Mucosa of rectum (tissue), 2 donors: ENCODE results near the gene LOXL3.
A peak's percentile ranks its signal among the peaks of the same experiment; 100 is the strongest.
"Not testable (repeated sequence)": the region's sequence is repeated elsewhere in the genome, so short reads cannot be mapped to it uniquely, and the experiment has no call there.

Experiments
- H3K27ac ChIP-seq, 2 donors: one replicate each; pipeline ENCODE4 v1.7.0; 2013; ENCODE audit warnings: inconsistent platforms in 2 of 2, low read depth in 2 of 2, low read length in 2 of 2
- H3K27me3 ChIP-seq, 2 donors: one replicate each; pipeline ENCODE4 v1.7.0; 2013; ENCODE audit warnings: low read length in 2 of 2; ENCODE audit not compliant: control insufficient read depth in 2 of 2, insufficient read depth in 2 of 2
- H3K36me3 ChIP-seq, 2 donors: one replicate each; pipeline ENCODE4 v1.7.0; 2013; ENCODE audit warnings: low read length in 2 of 2; ENCODE audit not compliant: control insufficient read depth in 2 of 2, insufficient read depth in 2 of 2
- H3K4me1 ChIP-seq, 2 donors: one replicate each; pipeline ENCODE4 v1.7.0; 2013; ENCODE audit warnings: low read length in 2 of 2, mild to moderate bottlenecking in 1 of 2; ENCODE audit not compliant: control insufficient read depth in 2 of 2, insufficient read depth in 2 of 2
- H3K4me3 ChIP-seq, 2 donors: one replicate each; pipeline ENCODE4 v1.7.0; 2013; ENCODE audit warnings: low read length in 2 of 2
- H3K9ac ChIP-seq, 2 donors: one replicate each; pipeline ENCODE4 v1.7.0; 2013; ENCODE audit warnings: low read length in 2 of 2, low read depth in 1 of 2, mild to moderate bottlenecking in 1 of 2
- H3K9me3 ChIP-seq, 2 donors: one replicate each; pipeline ENCODE4 v1.7.0; 2013; ENCODE audit warnings: low read length in 2 of 2; ENCODE audit not compliant: control insufficient read depth in 2 of 2
- donor health status: healthy.
- donor health status: Normal muscosa, but diverticular disease.

Gene LOXL3

DNA sequence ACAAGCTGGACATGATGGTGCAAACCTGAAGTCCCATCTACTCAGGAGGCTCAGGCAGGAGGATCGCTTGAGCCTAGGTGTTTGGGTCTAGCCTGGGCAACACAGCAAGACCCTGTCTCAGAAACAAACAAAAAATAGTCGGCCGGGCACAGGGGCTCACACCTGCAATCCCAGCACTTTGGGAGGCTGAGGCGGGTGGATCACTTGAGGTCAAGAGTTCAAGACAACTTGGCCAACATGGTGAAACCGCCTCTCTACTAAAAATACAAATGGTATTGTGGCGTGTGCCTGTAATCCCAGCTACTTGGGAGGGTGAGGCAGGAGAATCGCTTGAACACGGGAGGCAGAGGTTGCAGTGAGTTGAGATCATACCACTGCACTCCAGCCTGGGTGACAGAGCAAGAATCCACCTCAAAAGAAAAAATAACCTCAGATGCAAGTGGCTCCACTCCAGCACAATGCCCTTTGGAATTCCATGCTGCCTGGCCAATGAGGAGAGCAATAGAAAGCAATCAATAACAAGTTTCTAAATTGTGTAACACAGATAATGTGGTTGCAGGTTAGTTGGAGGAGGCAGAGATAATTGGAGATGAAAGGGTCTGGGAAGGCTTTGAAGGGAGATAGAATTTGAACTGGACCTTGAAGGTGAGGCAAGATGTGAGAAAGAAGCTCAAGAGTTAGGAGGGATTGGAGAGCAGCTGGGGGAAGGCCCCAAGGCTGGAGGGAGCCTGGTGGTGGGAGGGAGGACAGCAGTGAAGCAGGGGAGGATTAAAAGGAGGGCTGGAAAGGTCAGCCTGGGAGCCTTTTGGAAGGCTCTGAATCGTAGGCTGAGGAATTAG, 64.9 kb downstream of the LOXL3 start:
- Histone ChIP-seq H3K27ac (no peak overlapping the region), H3K36me3 (peaks cover 46 to 50% of the 10 kb centered on the region in 2 donors)

DNA sequence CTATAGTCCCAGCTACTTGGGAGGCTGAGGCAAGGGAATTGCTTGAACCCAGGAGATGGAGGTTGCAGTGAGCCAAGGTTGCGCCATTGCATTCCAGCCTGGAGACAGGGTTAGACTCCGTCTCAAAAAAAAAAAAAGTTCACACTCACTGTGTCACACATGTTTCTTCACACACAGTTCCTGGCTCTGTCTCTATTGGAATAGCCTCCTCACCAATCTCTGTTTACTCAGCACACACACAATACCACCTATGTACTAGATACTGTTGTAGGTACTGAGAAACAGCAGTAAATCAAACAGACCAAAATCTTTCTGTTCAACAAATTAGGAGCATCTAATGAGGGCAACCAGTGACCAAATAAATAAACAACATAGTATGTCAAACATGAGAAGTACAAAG, 67.6 kb downstream of the LOXL3 start:
- no peaks in the 10 kb centered on the region for H3K27me3 ChIP-seq
- peaks cover 20 to 24% of the 10 kb centered on the region in 2 donors for H3K36me3 ChIP-seq
- H3K4me1 ChIP-seq, result peaks cover 16% of the 10 kb centered on the region in 2 donors
- no peak overlapping the region for H3K9ac ChIP-seq
- H3K9me3 ChIP-seq, result no peaks in the 10 kb centered on the region
- no peak overlapping the region for H3K4me3 ChIP-seq
- H3K27ac ChIP-seq, result no peak overlapping the region

More for the DNA sequence above, 64.9 kb downstream of the LOXL3 start:
- Histone ChIP-seq H3K9me3 (no peaks in the 10 kb centered on the region), H3K4me1 (no peaks in the 10 kb centered on the region), H3K27me3 (no peaks in the 10 kb centered on the region), H3K9ac (no peak overlapping the region), H3K4me3 (no peak overlapping the region)

DNA sequence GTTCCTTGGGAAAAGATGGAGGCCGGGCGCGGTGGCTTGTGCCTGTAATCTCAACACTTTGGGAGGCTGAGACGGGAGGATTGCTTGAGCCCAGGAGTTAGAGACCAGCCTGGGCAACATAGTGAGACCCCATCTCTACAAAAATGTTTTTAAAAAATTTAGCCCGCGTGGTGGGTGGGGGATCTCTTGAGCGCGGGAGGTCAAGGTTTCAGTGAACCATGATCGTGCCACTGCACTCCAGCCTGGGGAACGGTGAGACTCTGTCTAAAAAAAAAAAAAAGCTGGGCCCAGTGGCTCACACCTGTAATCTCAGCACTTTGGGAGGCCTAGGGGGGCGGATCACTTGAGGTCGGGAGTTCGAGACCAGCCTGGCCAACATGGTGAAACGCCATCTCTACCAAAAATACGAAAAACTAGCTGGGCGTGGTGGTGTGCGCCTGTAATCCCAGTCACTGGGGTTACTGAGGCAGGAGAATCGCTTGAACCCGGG, 70.0 kb downstream of the LOXL3 start:
- peak overlapping the region; percentile 83 to 89 for H3K9ac ChIP-seq
- not testable (repeated sequence) for H3K27ac ChIP-seq

DNA sequence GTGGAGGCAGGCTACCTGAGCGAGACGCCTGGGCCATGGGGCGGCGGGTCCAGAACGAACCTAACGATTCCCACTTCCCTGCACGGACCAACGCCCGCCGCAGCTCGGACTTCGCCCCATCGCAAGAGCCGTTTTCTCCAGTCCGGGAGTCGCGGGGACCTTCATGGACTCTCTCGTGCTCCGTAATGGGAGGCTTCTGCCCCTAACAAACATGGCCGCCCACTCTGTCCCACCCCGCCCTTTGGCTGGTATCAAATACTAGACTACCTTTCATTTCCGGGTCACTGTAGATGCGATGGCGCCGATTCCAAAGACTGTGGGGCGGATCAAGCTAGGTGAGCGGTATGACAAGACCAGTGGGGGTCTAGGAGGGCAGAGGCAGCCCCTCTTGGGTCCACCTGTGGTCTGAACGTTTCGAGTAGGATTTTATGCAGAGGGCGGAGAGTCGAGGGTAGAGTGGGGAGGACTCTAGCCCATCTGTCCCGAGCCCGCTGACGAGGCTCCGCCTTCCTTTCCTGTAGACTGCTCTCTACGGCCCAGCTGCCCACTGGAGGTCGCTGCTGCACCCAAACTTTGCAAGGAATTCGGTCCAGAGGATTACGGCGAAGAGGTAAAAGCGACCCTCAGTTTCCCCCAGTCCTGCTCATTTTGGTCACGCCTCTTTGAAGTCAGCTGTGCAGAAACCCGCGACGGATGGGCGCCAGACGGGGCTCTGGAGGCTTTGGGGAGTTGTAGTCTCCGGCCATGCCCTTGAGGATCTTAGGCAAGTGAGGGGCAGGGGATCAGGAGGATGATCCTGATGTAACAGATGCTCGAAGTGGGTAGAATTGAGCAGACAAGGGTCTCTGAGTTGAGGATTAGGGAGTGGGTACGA, 70.7 kb downstream of the LOXL3 start, which contains the start of the genes CCDC142 and TTC31:
Gene CCDC142, minus strand, starts transcription at position 198 of the 874 bp plus-strand sequence. Its CDS starts 161 bp downstream, at position 37.
Gene TTC31, plus strand, starts transcription at position 281 of the 874 bp plus-strand sequence. Its CDS starts 15 bp downstream, at position 296.
- H3K4me1 ChIP-seq, result peaks cover 24 to 25% of the 10 kb centered on the region in 2 donors

More for the DNA sequence above, 70.0 kb downstream of the LOXL3 start:
- not testable (repeated sequence) for H3K27me3 ChIP-seq, H3K9me3 ChIP-seq
- Histone ChIP-seq H3K36me3 (peaks cover 7 to 16% of the 10 kb centered on the region in 2 donors), H3K4me3 (peak overlapping the region; percentile 100), H3K4me1 (peaks cover 24 to 25% of the 10 kb centered on the region in 2 donors)

More for the DNA sequence above, 70.7 kb downstream of the LOXL3 start, which contains the start of the genes CCDC142 and TTC31:
- Histone ChIP-seq H3K4me3 (peak within 1 kb of the TSS; percentile 100), H3K9ac (peak within 1 kb of the TSS; percentile 83 to 89), H3K36me3 (peaks cover 7 to 13% of the 10 kb centered on the region in 2 donors), H3K9me3 (no peaks in the 10 kb centered on the region), H3K27me3 (no peaks in the 10 kb centered on the region), H3K27ac (peak within 1 kb of the TSS; percentile 93)
